SK-N-SH treated with all-trans-retinoic acid at 6 μM for 48 hours (cell line): ENCODE data around the gene AKTIP.

ENCODE experiments used
- ESRRG ChIP-seq: fragments of 250-450 bp; sonication (Bioruptor Pico); IDR thresholded peaks from 2 replicates; pipeline ENCODE4 v1.6.1; 2021; ENCODE audit warnings: mild to moderate bottlenecking
- SNAI2 ChIP-seq: fragments of 250-450 bp; sonication (Bioruptor Pico); IDR thresholded peaks from 2 replicates; pipeline ENCODE4 v1.5.0; 2020; ENCODE audit warnings: mild to moderate bottlenecking, moderate library complexity

DNA sequence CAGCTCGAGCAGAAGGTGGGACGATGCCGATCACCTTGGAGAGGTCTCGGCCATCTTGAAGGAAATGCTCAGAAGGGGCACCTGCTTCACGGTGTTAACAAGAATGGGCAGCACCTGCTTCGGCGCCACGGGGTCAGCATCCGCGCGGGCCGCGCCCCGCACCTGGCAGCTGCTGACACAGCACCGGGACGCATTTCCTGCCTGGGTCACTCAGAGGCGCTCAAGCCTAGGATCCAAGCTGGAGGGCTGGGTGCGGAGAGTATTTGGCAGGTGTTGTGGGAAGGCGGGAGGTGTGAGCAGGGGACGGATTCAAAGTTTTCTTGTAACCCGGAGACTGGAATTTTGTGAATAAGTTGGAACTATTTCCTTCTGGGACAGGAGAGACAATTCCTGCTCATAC, 39.3 kb upstream of the AKTIP start:
- TF ChIP-seq SNAI2 (no peak), ESRRG (no peak)
